ENCODE data around the gene HAX1. TPM values are rescaled to one million over a fixed set of nuclear protein-coding genes. Genes with fewer than 3 reads are reported as not detected.
"Not testable (repeated sequence)": the region's sequence is repeated elsewhere in the genome, so short reads cannot be mapped to it uniquely, and the experiment has no call there.

Gene HAX1
- polyA plus RNA-seq, 10 donors = 61.4 to 78.2 (median 69.1) TPM

DNA sequence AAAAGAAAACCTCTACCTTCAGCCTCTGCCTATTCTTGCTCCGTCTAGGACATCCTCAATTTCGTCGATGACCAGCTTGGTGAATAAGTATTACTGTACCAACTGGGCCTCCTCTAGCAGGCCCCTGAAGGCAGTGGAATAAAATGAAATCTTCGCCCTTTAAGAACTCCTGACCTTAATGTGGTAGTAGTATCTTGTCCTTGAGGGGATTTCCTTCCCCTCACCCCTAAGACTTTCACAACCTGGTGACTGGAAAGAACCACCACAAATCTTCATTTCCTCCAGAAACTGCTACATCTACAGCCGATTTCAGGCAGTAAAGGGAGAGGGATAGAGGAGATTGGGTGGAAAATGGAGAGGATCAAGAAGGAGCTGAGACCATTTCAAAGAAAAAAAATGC, 1.6 kb upstream of the HAX1 start:
- DNase-seq = no peak

DNA sequence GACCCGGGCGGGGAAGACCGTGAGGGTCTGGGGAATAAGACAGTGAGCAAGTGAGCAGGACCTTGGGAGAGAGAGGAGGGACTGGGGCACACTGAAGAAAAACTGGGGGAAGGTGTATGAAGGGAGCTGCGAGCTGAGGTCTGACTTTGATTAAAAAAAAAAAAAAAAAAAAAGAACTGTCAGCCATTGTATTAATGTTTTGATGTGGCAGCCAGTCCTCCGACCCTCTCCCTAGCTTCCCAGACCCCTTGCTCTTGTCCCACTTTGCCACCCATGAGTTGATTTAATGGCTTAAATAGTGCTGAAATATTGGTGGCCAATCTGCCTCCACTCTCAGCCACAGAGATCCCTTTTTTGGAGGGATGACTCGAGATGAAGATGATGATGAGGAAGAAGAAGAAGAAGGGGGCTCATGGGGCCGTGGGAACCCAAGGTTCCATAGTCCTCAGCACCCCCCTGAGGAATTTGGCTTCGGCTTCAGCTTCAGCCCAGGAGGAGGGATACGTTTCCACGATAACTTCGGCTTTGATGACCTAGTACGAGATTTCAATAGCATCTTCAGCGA, 652 bp downstream of the HAX1 start:
- DNase-seq = peak in 1 of 3 donors; percentile 9

DNA sequence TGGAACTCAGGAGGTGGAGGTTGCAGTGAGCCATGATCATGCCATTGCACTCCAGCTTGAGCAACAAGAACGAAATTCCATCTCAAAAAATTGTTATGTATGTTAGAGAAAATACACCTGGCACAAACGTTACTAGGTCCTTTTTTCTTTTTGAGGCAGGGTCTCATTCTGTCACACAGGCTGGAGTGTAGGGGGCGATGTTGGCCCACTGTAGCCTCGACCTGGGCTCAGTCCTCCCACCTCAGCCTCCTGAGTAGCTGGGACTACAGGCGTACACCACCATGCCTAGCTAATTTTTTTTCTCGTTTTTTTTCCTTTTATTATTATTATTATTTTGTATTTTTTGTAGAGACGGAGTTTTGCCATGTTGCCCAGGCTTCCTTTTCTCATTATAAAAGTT, 4.4 kb downstream of the HAX1 start:
- no peak for DNase-seq

DNA sequence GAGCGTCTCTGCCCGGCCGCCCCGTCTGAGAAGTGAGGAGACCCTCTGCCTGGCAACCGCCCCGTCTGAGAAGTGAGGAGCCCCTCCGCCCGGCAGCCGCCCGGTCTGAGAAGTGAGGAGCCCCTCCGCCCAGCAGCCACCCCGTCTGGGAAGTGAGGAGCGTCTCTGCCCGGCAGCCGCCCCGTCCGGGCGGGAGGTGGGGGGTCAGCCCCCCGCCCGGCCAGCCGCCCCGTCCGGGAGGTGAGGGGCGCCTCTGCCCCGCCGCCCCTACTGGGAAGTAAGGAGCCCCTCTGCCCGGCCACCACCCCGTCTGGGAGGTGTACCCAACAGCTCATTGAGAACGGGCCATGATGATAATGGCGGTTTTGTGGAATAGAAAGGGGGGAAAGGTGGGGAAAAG, 15.2 kb downstream of the HAX1 start:
- not testable (repeated sequence) for DNase-seq

DNA sequence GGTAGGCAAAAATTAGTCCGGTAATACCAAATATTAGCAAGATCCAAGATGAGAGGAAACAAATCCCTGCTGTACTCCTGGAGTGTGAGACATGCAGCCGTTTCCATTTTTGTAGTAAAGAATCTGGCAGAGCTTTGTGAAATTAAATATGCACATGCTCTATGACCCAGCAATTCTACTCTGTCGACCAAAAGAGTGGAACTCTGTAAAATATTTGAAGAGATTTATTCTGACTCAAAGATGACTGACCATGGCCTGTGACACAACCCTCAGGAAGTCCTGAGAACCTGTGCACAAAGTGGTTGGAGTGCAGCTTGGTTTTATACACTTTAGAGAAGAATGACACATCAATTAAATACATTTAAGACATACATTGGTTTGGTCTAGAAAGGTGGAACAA, 16.2 kb downstream of the HAX1 start:
- no peak for DNase-seq

DNA sequence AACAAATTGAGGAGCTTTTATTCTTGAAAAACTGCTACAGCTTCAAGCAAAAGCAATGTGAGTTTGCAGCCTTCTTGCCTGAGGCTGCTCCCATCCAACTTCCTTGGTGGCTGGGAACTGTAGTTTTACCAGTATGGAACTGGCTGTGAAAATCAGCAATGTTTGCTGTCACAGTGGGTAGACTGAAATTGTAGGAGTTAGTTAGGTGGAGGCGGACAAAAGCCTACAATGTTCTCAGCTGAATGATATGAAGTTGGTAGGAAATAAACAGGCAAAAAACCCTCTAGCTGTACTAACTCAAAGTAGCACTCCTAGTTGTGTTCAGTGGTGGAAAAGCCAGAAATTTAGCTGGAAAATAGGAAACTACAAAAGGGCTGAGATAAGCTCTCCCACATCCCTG, 18.5 kb downstream of the HAX1 start:
- DNase-seq = no peak

DNA sequence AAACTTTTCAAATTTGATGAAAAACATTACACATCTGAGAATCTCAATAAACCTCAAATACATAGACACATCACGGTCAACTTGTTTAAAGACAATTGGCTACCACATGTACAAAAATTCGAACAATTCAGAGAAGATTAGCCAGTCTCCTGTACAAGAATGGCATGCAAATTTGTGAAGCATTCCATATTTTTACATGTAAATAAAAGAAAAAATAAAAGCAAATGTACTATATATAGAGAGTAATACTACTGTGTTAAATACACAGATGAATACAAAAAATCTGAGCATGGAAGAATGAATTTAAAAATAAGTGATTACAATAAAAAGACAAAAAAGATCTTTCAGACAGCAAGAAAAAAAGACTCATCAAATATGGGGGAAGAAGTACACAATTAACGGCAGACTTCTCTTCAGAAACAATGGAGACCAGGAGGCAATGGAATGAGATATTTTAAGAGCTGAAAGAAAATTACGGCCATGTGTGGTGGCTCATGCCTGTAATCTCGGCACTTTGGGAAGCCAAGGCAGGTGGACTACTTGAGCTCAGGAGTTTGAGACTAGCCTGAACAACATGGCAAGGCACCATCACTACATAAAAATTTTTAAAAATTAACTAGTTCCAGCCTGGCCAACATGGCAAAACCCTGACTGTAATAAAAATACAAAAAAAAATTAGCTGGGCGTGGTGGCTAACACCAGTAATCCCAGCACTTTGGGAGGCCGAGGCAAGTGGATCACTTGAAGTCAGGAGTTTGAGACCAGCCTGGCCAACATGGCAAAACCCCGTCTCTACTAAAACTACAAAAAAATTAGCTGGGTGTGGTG, 23.2 kb downstream of the HAX1 start:
- DNase-seq = no peak

DNA sequence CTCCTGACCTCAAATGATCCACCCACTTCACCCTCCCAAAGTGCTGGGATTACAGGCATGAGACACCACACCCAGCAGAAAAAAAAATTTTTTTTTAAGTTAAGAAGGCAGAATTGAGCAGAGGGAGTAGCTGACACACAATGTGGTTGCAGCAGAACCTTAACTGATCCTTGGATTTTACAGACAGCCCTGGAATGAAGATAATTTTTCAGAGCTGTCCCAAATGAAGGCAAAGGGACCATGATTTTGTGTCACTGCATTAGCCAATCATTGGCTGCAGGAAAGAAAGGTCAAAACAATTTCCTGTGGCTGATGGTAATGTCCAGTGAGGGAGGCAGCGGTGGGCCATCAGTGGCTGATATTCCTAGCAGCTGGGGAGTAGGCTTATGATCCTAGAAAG, 29.2 kb downstream of the HAX1 start:
- no peak for DNase-seq

DNA sequence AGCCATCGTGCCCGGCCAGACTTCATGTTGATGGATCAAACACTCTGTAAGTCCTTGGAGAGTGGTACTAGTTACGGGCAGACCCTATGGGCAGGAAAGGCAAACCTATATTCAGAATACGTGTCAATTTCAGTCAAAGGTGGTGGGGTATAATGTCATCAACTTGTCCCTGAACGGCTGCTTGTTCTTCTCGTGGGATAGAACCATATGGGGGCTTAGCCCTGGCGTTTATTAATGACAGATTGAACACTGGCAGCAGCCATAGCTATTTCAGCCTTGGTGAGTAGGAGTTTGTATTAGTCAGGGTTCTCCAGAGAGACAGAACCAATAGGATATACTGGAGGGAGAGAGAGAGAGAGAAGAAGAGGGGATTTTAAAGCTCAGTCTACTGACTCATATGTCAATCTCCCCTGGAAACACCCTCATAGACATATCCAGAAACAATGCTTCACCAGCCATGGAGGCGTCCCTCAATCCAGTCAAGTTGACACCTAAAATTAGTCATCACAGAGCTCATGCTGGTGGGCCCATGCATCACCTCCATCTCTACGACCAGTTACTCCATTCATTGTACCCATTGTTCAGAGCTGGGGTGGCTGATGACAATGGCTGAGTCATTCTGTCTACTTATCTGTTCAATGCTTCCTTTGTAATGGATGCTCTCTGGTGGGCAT, 32.4 kb downstream of the HAX1 start:
- DNase-seq = no peak

DNA sequence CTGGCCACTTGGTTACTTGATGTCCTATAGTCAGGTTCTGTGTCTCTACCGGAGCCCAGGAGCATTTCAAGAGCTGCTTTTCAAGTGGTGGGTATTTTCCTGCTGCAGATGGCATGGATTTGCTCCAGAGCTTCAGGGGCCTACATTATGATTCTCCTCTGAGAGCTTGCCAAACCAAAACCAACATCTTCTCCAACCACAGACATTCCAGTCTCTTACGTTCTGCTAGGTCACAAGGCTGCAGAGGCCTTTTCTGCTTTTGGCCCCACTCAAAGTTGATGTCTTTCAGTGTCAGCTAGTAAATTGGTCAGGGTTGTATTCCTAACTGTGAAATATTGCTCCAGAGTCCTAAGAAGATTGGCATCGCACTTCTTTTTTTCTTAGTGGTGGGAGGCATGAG, 33.7 kb downstream of the HAX1 start:
- DNase-seq = no peak

DNA sequence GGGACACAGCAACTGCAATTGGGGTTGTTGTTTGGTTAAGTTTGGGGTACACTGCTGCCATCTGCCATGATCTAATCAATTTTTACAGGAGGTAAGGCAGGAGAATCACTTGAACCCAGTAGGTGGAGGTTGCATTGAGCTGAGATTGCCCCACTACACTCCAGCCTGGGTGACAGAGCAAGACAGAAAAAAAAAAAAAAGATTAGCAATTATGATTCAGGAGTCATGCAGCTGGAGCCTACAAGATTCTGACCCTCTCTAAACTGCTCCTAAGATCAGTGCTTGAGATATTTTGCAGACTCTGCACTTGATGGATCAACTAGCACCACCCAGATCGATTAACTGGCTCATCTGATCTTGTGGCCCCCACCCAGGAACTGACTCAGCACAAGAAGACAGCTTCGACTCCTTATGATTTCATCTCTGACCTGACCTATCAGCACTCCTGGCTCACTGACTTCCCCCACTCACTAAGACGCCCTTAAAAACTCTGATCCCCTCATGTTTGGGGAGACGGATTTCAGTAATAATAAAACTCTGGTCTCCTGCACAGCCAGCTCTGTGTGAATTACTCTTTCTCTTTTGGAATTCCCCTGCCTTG, 35.3 kb downstream of the HAX1 start:
- not testable (repeated sequence) for DNase-seq

DNA sequence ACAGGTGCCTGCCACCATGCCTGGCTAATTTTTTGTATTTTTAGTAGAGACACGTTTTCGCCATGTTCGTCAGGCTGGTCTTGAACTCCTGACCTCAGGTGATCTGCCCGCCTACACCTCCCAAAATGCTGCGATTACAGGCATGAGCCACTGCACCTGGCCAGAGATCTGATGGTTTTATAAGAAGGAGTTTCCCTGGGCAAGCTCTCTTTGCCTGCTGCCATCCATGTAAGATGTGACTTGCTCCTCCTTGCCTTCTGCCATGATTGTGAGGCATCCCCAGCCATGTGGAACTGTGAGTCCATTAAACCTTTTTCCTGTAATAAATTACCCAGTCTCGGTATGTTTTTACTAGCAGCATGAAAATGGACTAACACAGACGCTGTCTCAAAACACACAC, 36.7 kb downstream of the HAX1 start:
- not testable (repeated sequence) for DNase-seq

DNA sequence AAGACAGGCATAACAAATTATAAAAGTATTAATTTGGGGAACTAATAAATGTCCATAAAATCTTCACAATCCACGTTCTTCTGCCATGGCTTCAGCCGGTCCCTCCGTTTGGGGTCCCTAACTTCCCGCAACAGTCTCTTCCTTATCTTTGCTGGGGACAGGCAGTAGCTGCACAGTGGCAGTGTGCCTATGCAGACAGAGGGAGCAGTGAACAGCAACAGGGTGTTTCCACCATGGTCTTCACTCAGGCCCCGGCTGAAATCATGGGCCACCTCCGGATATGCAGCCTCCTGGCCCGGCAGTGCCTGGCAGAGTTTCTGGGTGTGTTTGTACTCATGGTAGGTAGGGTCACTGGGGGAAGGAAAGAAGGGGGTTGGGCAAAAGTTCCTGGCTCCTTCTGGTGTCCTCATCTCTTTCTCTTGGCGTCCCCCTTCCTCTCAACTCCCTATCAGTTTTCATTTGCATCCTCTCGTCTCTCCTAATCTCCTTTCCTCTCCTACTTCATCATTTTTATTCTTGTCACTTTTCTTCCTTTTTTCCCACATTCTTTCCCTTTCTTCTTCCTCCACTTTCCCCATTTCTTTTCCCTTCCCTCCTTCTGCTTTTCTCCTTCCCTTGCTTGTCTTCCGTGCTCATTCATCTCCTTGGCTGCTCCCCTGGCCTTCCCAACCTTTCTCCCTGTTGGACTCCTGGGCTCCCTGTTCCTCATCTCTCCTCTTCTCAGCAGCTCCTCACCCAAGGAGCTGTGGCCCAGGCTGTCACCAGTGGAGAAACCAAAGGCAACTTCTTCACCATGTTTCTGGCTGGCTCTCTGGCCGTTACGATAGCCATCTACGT, 40.0 kb downstream of the HAX1 start:
- DNase-seq = not testable (repeated sequence)

DNA sequence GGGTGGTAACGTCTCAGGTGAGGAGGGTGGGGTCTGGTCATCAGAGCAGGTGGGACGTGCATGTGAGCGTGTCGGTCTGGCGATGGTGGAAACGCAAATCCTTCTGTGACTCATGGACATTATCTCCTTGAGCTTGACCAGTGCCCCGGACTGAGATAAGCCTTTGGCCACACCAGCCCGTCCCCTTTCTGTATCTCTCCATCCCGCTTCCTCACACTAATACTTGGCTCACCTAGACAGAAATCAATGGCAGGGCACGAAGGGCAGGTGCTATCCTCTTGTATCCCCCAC, 40.6 kb downstream of the HAX1 start:
- DNase-seq = no peak

DNA sequence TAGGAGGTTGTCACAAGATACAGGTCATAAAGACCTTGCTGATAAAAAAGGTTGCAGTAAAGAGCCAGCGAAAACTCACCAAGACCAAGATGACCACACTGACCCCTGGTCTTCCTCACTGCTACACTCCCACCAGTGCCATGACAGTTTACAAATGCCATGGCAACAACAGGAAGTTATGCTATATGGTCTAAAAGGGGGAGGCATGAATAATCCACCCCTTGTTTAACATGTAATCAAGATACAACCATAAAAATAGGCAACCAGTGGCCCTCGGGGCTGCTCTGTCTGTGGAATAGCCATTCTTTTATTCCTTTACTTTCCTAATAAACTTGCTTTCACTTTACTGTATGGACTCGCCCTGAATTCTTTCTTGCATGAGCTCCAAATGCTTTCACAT, 41.8 kb downstream of the HAX1 start:
- DNase-seq = not testable (repeated sequence)

DNA sequence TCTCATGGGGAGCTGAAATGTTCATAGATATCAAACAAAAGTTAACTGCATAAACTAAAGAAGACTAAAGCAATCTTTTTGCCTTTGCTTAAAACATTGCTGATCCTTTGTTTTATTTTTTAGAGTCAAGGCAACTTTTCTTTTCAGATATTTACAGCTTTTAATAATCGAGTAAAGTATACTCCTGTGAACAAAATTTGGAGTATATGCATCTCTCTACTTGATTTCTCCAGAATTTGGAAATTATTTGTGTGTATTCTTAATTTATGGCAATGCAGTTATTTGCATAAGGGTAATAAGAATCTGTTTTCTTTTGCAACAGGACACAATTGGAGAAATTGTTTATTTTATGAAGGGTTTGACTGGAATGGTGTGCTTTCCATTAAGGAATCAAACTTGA, 44.3 kb downstream of the HAX1 start:
- no peak for DNase-seq

DNA sequence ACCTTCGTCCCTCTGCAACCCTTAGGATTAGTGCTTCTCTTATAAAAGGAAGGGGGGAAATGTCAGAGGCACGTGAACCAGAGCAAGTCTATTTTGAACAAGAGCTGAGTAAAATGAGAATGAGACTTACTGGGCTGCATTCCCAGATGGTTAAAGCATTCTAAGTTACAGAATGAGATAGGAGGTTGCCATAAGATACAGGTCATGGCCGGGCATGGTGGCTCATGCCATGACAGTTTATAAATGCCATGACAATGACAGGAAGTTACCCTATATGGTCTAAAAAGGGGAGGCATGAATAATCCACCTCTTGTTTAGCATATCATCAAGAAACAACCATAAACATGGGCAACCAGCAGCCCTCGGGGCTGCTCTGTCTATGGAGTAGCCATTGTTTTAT, 46.0 kb downstream of the HAX1 start:
- no peak for DNase-seq

DNA sequence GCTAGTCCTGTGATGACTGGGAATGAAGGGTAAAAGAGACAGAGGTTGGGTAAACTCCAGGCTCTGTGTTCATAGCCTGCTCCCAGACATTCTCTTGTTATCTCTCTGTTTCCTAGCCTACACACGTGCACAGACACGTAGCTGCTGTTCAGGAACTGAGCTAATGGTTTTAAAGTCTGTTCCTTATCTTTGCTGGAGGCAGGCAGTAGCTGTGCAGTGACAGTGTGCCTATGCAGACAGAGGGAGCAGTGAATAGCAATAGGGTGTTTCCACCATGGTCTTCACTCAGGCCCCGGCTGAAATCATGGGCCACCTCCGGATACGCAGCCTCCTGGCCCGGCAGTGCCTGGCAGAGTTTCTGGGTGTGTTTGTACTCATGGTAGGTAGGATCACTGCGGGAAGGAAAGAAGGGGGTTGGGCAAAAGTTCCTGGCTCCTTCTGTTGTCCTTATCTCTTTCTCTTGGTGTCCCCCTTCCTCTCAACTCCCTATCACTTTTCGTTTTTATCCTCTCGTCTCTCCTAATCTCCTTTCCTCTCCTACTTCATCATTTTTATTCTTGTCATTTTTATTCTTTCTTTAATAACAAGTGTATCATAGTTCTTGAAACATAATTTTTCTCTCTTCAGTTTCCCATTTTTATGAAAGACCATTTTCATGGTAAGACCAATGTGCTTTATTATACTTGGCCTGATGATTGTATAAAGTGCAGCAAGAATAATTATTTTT, 48.6 kb downstream of the HAX1 start, which contains the start of gene AQP10:
TSS of gene AQP10 (plus strand) at position 212 of the 727 bp plus-strand sequence. CDS start at position 275, 63 bp downstream.
- DNase-seq = no peak

DNA sequence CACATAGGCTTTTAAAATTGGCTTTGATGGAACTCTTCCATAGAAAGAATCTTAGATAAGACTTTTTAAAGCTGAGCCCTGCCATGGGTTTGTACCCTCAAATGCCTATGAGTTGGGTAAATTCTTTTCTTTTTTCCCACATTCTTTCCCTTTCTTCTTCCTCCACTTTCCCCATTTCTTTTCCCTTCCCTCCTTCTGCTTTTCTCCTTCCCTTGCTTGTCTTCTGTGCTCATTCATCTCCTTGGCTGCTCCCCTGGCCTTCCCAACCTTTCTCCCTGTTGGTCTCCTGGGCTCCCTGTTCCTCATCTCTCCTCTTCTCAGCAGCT, 49.1 kb downstream of the HAX1 start:
- DNase-seq = not testable (repeated sequence)

DNA sequence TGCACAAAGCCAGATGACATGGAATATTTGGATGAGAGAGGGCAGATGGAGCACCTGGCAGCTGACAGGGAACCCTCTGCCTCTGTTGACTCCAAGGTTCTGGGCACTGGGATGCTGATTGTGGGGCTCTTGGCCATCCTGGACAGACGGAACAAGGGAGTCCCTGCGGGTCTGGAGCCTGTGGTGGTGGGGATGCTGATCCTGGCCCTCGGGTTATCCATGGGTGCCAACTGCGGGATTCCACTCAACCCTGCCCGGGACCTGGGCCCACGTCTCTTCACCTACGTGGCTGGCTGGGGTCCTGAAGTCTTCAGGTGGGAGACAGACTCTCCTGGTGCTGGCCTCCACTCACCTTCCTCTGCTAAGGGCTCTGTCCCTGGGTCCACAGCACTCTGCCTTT, 51.1 kb downstream of the HAX1 start:
- DNase-seq = no peak

DNA sequence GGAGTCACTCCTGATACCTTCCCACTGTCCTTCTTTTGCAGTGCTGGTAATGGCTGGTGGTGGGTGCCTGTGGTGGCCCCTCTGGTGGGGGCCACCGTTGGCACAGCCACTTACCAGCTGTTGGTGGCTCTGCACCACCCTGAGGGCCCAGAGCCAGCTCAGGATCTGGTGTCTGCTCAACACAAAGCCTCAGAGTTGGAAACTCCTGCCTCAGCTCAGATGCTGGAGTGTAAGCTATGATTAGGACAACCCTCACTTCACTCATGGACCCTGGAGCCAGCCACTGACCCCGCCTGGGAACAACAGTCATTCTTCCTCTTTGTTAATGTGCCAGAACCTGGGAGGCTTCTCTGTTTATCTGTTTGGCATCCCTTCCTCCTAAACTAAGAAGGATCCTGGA, 51.8 kb downstream of the HAX1 start:
- DNase-seq = peak in 1 of 3 donors; percentile 26
